DMS 273 (cell line): Measurements from ENCODE around the gene ITM2B.
"Not testable (repeated sequence)": the region's sequence is repeated elsewhere in the genome, so short reads cannot be mapped to it uniquely, and the experiment has no call there.

Experiments
- DNase-seq: peaks from one replicate; lab custom pipeline; 2025; ENCODE audit not compliant: unreplicated experiment; lab: John Stamatoyannopoulos, UW

Gene ITM2B

GRCh38 chr13:48233046-48233888 lies at the start of gene ITM2B:
Gene ITM2B, plus strand, starts transcription at chr13:48233206. Its CDS starts 155 bp downstream, at chr13:48233361.
- peak; percentile 80 for DNase-seq

GRCh38 chr13:48184260-48184659 lies 48.7 kb upstream of the ITM2B start:
- peak; percentile 68 for DNase-seq

- no peak for DNase-seq
Measured at GRCh38 chr13:48185018-48185417, 48.0 kb upstream of the ITM2B start.

GRCh38 chr13:48186722-48187121 lies 46.3 kb upstream of the ITM2B start:
- DNase-seq, result no peak

GRCh38 chr13:48188131-48188530 lies 44.9 kb upstream of the ITM2B start:
- no peak for DNase-seq

GRCh38 chr13:48188601-48189000 lies 44.4 kb upstream of the ITM2B start:
- peak; percentile 10 for DNase-seq

GRCh38 chr13:48189171-48189570 lies 43.8 kb upstream of the ITM2B start:
- no peak for DNase-seq

- peak; percentile 16 for DNase-seq
Measured at GRCh38 chr13:48192411-48192935, 40.5 kb upstream of the ITM2B start.

GRCh38 chr13:48194379-48194754 lies 38.6 kb upstream of the ITM2B start:
- no peak for DNase-seq

GRCh38 chr13:48199404-48199946 lies 33.5 kb upstream of the ITM2B start:
- peak; percentile 26 for DNase-seq

GRCh38 chr13:48201044-48201443 lies 32.0 kb upstream of the ITM2B start:
- DNase-seq, result no peak

GRCh38 chr13:48207207-48207606 lies 25.8 kb upstream of the ITM2B start:
- not testable (repeated sequence) for DNase-seq

GRCh38 chr13:48210178-48210577 lies 22.8 kb upstream of the ITM2B start:
- DNase-seq, result no peak

GRCh38 chr13:48214519-48215121 lies 18.4 kb upstream of the ITM2B start:
- no peak for DNase-seq

GRCh38 chr13:48215511-48216203 lies 17.3 kb upstream of the ITM2B start:
- not testable (repeated sequence) for DNase-seq

- no peak for DNase-seq
Measured at GRCh38 chr13:48216204-48216711, 16.7 kb upstream of the ITM2B start.

- DNase-seq, result no peak
Measured at GRCh38 chr13:48220592-48220980, 12.4 kb upstream of the ITM2B start.

- DNase-seq, result no peak
Measured at GRCh38 chr13:48220981-48221685, 11.9 kb upstream of the ITM2B start.

GRCh38 chr13:48221686-48222187 lies 11.3 kb upstream of the ITM2B start:
- DNase-seq, result no peak
